GM18499 (cell line): ENCODE measurements around the gene SLC27A1.
A peak's percentile ranks its signal among the peaks of the same experiment; 100 is the strongest.
"Not testable (repeated sequence)": the region's sequence is repeated elsewhere in the genome, so short reads cannot be mapped to it uniquely, and the experiment has no call there.

Experiments
- ATAC-seq: cut with Tn5 transposase; IDR thresholded peaks from one replicate; pipeline ENCODE4 v1.9.1; 2021; ENCODE audit warnings: moderate number of reproducible peaks; ENCODE audit not compliant: insufficient read depth, unreplicated experiment

The SLC27A1 gene

DNA sequence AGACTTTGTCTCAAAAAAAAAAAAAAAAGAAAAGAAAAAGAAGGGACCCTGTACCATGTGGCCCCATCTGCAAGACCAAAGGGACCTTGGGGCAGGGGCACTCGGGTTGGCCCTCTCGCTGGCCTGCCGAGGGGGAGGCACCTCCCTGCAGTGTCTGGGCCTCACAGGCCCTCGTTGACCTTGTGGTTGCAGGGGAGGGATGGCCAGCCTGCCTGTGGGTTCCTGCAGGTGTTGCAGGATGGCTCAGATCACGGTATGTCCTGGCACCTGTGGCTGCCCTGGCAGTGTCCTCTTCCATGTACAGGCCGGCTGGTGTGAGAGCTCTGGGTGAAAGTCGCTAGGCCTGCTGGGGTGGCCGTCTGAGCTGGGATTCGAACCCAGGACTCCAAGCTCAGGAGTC, 36.4 kb downstream of the SLC27A1 start:
- ATAC-seq, result no peak

DNA sequence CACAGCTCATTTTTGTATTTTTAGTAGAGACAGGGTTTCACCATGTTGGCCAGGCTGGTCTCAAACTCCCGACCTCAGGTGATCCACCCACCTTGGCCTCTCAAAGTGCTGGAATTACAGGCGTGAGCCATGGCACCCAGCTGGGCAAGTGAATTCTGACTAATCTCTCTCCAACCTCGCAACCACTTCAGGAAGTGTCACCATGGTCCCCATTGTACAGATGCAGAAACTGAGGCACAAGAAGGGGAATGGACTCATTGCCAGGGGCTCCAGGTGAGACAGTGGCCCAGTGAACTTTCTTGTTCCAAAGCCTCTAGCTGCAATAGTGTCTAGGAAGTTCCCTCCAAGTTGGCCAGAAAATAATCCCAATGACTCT, 38.2 kb downstream of the SLC27A1 start:
- ATAC-seq, result not testable (repeated sequence)

DNA sequence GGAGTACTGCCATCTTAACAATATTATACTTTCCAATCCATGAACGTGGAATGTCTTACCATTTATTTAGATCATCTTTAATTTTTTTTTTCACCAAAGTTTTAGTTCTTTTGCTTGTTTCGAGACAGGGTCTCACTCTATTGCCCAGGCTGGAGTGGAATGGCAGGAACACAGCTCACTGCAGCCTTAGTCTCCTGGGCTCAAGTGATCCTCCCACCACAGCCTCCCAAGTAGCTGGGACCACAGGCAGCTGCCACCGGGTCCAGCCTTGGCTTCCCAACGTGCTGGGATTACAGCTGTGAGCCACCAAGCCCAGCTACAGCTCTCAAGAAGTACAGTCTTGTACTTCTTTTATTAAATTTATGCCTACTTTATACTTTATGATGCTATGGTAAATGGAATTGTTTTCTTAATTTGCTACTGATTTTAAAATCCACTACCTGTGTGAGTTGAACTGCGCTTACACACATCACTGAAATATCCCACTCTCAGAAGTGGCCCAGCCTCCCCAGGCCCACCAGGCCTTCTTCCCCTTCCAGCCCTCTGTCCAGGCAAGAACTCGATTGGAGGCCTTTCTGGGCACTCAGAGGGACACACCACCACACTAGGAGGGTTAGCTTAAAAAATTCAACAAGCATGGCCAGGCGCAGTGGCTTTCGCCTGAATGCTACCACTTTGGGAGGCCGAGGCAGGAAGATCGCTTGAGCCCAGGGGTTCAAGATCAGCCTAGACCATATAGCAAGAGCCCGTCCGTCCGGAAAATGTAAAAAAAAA, 40.1 kb downstream of the SLC27A1 start:
- no peak for ATAC-seq

DNA sequence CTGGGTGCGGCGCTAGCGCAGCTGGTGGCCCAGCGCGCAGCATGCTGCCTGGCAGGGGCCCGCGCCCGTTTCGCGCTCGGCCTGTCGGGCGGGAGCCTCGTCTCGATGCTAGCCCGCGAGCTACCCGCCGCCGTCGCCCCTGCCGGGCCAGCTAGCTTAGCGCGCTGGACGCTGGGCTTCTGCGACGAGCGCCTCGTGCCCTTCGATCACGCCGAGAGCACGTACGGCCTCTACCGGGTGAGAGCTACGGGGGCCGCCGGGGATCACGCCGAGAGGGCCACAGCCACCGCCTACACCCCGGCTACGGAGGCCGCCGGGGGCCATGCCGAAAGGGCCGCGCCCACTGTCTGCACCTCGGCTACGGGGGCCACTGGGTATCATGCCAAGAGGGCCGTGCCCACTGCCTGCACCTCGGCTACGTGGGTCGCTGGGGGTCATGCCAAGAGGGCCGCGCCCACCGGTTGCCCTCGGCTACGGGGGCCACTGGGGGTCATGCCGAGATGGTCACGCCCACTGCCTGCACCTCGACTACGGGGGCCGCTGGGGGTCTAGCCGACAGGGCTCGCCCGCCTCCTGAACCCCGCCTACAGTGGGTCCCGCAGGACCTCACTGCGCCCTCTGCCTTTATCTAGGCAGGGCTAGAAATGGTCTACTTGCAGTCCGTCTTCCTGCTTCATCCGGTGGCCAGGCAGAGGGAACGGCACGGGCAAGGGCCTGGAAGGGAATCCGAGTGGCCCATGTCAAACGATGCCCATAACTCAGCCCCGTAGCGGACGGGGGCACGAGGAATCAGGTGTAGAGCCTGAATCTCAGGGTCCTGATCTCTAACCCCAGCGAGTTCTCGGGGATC, 41.6 kb downstream of the SLC27A1 start:
- peak; percentile 50 for ATAC-seq

DNA sequence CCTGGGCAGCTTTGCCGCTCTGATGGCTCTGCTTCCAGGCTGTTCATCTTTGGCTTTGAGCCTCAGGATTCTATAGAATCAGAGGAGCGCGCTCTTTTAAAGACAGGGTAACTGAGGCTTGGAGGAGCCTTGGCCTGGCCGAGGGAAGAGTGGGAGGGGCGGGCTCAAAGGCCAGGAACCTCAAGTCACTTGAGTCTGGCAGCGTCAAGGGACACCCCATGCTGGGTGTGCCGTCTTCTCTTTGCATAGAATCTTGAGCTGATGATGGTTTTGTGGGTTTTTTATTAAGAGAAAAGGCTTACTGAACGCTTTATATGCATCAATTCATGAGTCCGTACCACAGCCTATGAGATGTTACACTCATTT, 42.2 kb downstream of the SLC27A1 start:
- no peak for ATAC-seq

DNA sequence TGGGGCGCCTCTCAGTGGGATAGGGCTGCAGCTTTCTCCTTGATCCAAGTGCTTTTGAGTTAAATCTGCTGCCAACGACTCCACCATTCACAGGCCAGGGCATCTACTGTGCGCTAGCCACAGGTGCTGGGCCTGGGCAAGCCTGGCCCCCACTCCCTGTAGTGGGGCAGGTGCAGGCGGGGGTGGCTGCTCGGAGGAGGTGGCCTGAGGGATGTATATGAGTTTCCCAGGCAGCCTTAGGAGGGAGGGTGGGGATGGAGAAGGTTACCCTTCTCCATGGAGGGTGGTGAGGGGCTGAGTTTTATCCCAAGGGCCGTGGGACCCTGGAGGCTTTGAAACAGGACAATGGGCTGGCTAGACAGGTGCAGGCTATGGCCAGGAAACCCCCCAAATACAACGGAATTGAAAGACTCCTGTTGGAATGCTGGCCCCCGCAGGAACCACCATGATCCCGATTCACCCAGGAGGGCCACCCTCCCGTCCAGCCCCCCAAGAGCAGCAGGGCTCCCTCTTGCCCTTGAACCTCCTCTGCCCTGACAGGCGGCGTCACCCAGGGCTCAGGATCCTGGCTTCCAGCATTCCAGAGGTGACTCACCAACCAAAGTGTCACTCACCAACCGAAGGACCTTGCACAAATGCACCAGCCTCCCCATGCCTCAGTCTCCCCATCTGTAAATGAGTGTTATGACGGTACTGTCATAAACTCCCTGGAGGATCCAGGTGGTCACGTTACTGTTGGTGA, 45.3 kb downstream of the SLC27A1 start:
- ATAC-seq, result no peak

DNA sequence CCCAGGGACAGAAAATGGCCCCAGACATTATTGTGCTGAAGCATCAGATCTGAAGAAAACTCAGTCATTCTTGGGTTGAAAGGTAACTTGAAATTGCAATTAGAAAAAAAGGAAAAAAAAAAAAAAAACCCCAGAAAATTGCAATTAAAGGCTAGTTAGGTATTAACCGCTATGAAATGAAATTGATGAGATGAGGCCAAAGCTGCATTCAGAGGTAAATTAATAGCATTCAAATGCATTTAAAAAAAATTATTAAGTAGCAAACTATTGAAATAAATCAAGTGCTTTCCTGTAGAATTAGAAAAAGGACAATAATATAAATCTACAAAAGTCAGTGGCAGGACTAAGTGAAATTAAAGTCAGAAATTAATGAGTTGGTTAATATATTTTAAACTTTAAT, 47.6 kb downstream of the SLC27A1 start:
- no peak for ATAC-seq

DNA sequence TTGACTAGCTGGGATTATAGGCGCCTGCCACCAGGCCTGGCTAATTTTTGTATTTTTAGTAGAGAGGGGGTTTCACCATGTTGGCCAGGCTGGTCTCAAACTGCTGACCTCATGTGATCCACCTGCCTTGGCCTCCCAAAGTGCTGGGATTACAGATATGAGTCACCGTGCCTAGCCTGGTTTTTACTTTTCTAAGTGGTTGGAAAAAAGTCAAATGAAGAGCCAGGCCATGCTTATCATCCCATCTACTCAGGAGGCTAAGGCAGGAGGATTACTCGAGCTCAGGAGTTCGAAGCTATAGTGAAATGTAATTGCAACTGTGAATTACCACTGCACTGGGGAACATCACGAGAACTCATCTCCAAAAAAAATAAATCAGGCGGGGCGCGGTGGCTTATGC, 48.3 kb downstream of the SLC27A1 start:
- ATAC-seq, result not testable (repeated sequence)

DNA sequence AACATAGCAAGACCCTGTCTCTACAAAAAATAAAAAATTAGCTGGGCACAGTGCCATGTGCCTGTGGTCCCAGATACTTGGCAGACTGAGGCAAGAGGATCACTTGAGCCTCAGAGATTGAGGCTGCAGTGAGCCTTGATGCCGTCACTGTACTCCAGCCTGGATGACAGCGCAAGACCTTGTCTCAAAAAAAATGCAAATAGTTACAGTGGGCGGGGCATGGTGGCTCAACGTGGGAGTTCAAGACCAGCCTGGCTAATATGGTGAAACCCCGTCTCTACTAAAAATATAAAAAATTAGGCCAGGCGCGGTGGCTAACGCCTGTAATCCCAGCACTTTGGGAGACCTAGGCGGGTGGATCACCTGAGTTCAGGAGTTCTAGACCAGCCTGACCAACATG, 49.6 kb downstream of the SLC27A1 start:
- ATAC-seq, result no peak

DNA sequence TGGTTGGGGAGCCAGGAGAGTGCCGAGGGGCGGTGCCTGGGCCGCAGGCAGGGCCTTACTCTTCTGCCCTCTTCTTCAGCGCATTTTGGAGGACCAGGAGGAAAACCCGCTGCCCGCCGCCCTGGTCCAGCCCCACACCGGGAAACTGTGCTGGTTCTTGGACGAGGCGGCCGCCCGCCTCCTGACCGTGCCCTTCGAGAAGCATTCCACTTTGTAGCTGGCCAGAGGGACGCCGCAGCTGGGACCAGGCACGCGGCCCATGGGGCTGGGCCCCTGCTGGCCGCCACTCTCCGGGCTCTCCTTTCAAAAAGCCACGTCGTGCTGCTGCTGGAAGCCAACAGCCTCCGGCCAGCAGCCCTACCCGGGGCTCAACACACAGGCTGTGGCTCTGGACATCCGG, 50.5 kb downstream of the SLC27A1 start:
- no peak for ATAC-seq

DNA sequence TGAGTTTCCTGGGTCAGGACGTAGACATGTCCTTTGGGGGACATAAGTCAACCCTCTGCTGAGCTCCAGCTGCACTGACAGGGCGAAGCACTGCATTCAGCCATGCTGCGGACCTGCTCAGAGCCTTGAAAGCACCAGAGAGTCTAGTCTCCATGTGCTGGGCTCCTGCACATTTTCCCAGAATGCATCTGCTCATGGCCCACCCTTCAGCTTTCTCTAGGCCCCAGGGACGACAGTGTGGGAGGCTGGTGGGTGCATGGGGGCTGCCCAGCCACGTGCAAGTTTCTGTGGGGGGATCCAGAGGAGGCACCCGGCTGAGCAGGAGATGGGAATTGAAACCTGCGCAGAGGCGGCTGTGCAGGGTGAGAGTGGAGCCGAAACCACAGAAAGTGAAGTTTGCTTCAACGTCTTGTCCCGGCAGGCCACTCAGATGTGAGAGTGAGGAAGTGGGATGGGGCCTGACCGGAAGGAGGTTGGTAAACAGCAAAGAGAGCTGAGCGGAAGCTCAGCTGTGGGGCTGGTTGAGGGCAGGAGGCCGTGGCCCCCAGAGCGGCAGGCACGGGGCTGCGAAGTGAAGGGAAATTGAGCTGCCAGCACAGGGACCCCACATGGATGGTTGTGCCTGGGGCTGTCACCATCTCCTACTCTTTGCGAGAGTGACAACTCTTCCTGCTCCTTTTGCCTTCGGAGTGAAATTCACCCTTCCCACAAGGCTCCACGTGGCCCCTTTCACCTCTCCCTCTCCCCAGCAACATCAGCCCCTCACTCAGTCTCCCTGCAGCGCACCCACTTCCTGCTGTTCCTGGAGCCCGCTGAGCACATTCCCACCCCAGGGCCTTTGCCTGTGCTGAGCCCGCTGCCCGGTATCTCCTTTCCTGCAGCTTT, 52.9 kb downstream of the SLC27A1 start:
- peak; percentile 73 for ATAC-seq

DNA sequence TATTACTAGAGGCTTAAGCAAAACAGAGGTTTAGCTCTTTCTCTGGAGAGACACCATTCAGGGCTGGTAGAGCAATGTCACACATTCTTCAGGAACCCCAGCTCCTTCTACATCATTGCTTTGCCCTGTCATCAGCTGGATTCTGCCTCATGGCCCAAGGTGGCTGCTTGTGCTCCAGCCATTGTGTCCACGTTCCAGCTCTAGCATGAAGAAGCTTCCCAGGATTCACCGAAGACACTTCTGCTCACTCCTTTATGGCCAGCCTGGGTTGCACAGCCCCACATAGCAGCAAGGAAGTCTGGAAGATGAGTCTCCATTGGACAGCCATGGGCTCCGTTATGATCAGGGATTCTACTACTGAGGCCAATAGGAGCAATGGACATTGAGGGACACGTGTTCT, 54.3 kb downstream of the SLC27A1 start:
- ATAC-seq, result no peak

DNA sequence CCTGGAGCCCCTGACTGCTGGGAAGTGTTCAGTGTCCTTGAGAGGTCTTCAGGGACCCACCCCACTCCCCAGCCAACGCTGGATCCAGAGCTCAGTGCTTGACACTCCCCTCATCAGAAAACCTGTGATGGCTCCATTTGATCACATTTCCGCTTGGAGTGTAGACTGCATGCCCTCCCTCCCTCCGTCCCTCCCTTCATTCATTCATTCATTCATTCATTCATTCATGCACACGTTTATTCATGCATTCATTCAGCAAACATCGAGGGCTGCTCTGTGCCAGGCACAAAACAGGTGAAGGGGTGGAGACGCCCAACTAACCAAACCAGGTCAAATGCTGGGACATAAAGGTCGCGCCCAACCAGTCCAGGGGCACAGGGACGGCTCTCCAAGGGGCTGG, 54.8 kb downstream of the SLC27A1 start:
- no peak for ATAC-seq

DNA sequence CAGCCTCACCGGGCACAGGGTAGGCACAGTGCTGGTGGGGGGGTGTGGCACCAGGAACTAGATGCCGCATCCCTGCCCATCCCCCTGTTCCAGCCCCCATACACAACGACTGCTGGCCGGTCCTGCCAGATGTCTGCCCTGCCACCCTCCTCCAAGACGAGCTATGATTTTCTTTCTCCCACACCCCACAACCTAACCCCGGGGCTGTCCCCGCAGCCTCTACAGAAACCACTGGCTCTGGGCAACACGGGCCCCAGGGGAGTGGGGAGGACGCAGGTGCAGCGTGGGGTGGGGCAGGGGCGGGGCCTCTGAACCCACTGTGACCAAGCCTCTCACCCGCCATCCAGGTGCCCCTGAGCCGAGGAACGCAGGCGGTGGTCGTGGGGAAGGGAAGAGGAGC, 56.6 kb downstream of the SLC27A1 start:
- ATAC-seq, result no peak

DNA sequence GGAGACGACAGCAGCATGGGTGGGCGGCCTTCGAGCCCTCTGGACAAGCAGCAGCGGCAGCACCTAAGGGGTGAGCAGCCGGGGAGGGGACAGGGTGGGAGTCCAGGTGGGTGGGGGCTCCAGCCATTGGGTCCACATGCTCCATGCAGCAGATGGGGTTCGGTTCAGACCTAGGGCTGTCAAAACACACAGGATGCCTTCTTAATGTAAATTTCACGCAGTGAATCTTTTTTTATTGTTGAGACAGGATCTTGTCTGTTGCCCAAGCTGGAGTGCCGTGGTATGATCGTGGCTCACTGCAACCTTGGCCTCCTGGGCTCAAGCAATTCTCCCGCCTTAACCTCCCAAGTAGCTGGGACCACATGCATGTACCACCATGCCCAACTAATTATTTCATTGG, 57.0 kb downstream of the SLC27A1 start:
- ATAC-seq, result no peak

DNA sequence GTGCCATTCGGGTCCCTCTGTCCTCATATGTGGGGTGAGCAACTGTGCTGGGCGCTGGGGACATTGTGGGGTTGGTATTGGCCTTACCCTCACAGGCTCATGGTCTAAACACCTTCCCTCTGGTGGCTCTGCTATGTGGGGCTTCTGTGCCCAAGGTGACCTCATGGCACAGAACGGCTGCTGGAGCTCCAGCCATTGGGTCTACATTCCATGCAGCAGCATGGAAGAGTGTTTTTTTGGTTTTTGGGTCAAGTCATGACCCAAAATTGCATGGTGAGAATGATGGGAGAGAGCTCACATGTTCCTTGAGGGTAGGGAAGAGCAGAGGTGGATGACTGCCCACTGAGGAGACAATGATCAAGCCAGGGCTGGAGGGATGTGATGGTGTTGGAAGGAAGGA, 58.3 kb downstream of the SLC27A1 start:
- ATAC-seq, result no peak

DNA sequence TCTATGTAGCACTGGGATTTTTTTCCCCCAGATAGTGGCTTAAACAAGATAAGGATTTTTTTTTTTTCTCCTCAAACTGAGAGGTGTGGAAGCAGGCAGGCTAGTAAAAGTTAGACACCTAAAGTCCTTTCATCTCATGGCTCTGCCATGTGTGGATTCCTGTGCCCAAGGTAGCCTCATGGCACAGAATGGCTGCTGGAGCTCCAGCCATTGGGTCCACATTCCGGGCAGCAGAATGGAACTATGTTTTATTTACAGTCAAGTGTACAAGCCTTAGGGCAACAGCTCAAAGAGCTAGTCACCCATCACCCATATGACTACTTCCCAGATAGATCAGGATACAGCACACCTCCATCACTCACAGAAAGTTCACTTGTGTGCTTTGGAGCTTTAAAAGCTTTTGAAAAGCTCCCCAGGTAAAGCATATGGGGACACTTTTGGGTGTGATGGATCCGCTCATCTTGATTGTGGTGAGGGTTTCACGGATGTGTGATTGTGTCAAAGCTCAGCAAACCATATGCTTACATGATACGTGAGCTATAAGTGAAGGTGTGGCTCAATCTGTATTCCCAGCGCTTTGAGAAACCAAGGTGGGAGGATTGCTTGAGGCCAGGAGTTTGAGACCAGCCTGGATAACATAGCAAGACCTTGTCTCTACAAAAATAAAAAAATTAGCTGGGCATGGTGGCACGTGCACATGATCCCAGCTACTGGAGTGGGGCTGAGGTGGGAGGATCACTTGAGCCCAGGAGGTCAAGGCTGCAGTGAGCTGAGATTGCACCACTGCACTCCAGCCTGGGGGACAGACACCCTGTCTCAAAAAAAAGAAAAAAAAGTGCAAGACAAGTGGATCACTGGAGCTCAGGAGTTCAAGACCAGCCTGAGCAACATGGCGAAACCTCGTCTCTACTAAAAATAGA, 59.2 kb downstream of the SLC27A1 start:
- no peak for ATAC-seq

DNA sequence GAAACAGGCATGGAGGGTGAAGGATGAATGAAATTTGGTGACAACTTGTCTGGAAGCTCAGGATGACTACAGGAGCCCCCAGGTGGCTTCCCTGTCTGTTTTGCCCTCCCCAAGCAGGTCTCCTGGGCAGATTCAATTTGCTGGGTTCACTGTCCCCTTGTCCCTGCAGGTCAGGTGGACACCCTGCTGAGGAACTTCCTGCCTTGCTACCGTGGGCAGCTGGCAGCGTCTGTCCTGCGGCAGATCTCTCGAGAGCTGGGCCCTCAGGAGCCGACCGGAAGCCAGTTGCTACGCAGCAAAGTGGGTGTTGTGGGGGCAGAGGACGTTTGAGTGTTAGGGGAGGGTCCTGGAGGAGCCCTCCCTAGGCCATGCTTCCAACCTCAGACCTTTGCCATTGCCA, 60.3 kb downstream of the SLC27A1 start:
- ATAC-seq, result no peak

DNA sequence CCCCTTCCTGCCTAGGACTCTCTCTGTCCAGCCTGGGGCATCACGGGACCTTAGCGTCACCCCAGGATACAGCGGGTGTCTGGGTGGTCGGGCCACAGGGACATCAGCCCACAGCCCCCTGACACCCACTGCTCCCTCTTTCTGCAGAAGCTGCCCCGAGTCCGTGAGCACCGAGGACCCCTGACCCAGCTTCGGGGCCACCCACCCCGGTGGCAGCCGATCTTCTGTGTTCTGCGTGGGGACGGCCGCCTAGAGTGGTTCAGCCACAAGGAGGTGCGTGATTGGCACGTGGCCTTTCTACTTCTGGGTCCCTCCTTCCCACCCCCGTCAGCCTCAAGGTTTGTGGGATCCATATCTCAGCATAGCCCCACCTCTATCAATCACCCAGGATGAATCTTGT, 61.8 kb downstream of the SLC27A1 start:
- ATAC-seq, result no peak
